IMR-90 (cell line): Measurements from ENCODE around the gene CERS6.

Experiments used
- BHLHE40 ChIP-seq: fragments of 150-350 bp; IDR thresholded peaks from 2 replicates; pipeline ENCODE4 v1.6.1; 2016; ENCODE audit warnings: mild to moderate bottlenecking, low read depth, low read length
- CEBPB ChIP-seq: IDR thresholded peaks from 2 replicates; pipeline ENCODE4 v1.6.1; 2012; ENCODE audit warnings: low read depth, low read length, improper control_type of control experiment
- CHD1 ChIP-seq: IDR thresholded peaks from 2 replicates; pipeline ENCODE4 v1.6.1; 2012; ENCODE audit warnings: low read depth, low read length, improper control_type of control experiment
- CTCF ChIP-seq: conservative IDR thresholded peaks from 2 replicates; pipeline ENCODE4 v1.5.1; 2012; ENCODE audit warnings: mild to moderate bottlenecking, low read depth, low read length, improper control_type of control experiment
- FOS ChIP-seq: fragments of 150-350 bp; IDR thresholded peaks from 2 replicates; pipeline ENCODE4 v1.6.1; 2016; ENCODE audit warnings: low read depth, low read length
- MAFK ChIP-seq: IDR thresholded peaks from 2 replicates; pipeline ENCODE4 v1.6.1; 2012; ENCODE audit warnings: low read depth, low read length, improper control_type of control experiment
- MAZ ChIP-seq: IDR thresholded peaks from 2 replicates; pipeline ENCODE4 v1.6.1; 2012; ENCODE audit warnings: low read depth, mild to moderate bottlenecking, low read length, improper control_type of control experiment, moderate library complexity, borderline replicate concordance
- MXI1 ChIP-seq: IDR thresholded peaks from 2 replicates; pipeline ENCODE4 v1.6.1; 2012; ENCODE audit warnings: low read depth, mild to moderate bottlenecking, low read length, moderate library complexity, borderline replicate concordance
- POLR2A ChIP-seq: IDR thresholded peaks from 2 replicates; pipeline ENCODE4 v1.6.1; 2012; ENCODE audit warnings: mild to moderate bottlenecking, low read depth, low read length
- RAD21 ChIP-seq: IDR thresholded peaks from 2 replicates; pipeline ENCODE4 v1.6.1; 2012; ENCODE audit warnings: low read length, improper control_type of control experiment
- RCOR1 ChIP-seq: IDR thresholded peaks from 2 replicates; pipeline ENCODE4 v1.6.1; 2012; ENCODE audit warnings: mild to moderate bottlenecking, low read length, improper control_type of control experiment; ENCODE audit not compliant: insufficient replicate concordance
- RFX5 ChIP-seq: IDR thresholded peaks from 2 replicates; pipeline ENCODE4 v1.8.0; 2012; ENCODE audit warnings: low read depth, mild to moderate bottlenecking, low read length, moderate library complexity
- SMC3 ChIP-seq: fragments of 150-350 bp; IDR thresholded peaks from 2 replicates; pipeline ENCODE4 v1.6.1; 2016; ENCODE audit warnings: low read depth, mild to moderate bottlenecking, antibody characterized with exemption, low read length, moderate library complexity

- TF ChIP-seq POLR2A (no peak), RCOR1 (no peak), CTCF (peak; percentile 81), FOS (no peak), MXI1 (no peak), CEBPB (no peak), RAD21 (peak; percentile 85), SMC3 (peak; percentile 73), BHLHE40 (no peak), MAFK (no peak), CHD1 (no peak), RFX5 (no peak), MAZ (no peak)
These were observed 317.8 kb downstream of the CERS6 start for GRCh38 chr2:168773719-168774521.
